Measurements from ENCODE around the gene IL17D.

IL17D gene

GRCh38 chr13:20702915-20703779 is at the start of gene IL17D:
Gene IL17D, plus strand, starts transcription at chr13:20703699. Its CDS starts 303 bp downstream, at chr13:20704002.
- DNase-seq (ENCODE audit: extremely low read depth, low read depth), result no peak
- TF ChIP-seq CTCF (IDR thresholded peaks at IDR 0.05; ENCODE audit: low read depth, low read length, missing control alignments), result no peak
- peak within 1 kb of the TSS; percentile 62 for H3K4me3 ChIP-seq (replicated peaks; ENCODE audit: low read depth, low read length)

GRCh38 chr13:20654156-20654555 is 49.3 kb upstream of the IL17D start:
- no peak for DNase-seq (ENCODE audit: extremely low read depth, low read depth)
- no peak overlapping the region for H3K4me3 ChIP-seq (replicated peaks; ENCODE audit: low read depth, low read length)
- no peak for TF ChIP-seq CTCF (IDR thresholded peaks at IDR 0.05; ENCODE audit: low read depth, low read length, missing control alignments)

- DNase-seq (ENCODE audit: extremely low read depth, low read depth), result no peak
- no peak for TF ChIP-seq CTCF (IDR thresholded peaks at IDR 0.05; ENCODE audit: low read depth, low read length, missing control alignments)
- no peak overlapping the region for H3K4me3 ChIP-seq (replicated peaks; ENCODE audit: low read depth, low read length)
Measured at GRCh38 chr13:20658451-20659040, 45.0 kb upstream of the IL17D start.

- no peak for DNase-seq (ENCODE audit: extremely low read depth, low read depth)
- no peak for TF ChIP-seq CTCF (IDR thresholded peaks at IDR 0.05; ENCODE audit: low read depth, low read length, missing control alignments)
- H3K4me3 ChIP-seq (replicated peaks; ENCODE audit: low read depth, low read length), result no peak overlapping the region
Measured at GRCh38 chr13:20664351-20664750, 39.1 kb upstream of the IL17D start.

- DNase-seq (ENCODE audit: extremely low read depth, low read depth), result no peak
- TF ChIP-seq CTCF (IDR thresholded peaks at IDR 0.05; ENCODE audit: low read depth, low read length, missing control alignments), result no peak
- H3K4me3 ChIP-seq (replicated peaks; ENCODE audit: low read depth, low read length), result no peak overlapping the region
Measured at GRCh38 chr13:20666948-20667347, 36.6 kb upstream of the IL17D start.

- no peak overlapping the region for H3K4me3 ChIP-seq (replicated peaks; ENCODE audit: low read depth, low read length)
- no peak for TF ChIP-seq CTCF (IDR thresholded peaks at IDR 0.05; ENCODE audit: low read depth, low read length, missing control alignments)
Measured at GRCh38 chr13:20667857-20668437, 35.6 kb upstream of the IL17D start.

More at GRCh38 chr13:20667857-20668437, 35.6 kb upstream of the IL17D start:
- no peak for DNase-seq (ENCODE audit: extremely low read depth, low read depth)
